Activated CD8-positive, alpha-beta memory T cell treated with anti-CD3 and anti-CD28 coated beads, Interleukin-2, amount 50 U/mL, for 4 hours (primary cell): ENCODE data around the gene TICAM2.

ENCODE experiments used
- DNase-seq: peaks from one replicate; pipeline ENCODE4 v3.0.0-alpha.2; 2020

The TICAM2 gene

DNA sequence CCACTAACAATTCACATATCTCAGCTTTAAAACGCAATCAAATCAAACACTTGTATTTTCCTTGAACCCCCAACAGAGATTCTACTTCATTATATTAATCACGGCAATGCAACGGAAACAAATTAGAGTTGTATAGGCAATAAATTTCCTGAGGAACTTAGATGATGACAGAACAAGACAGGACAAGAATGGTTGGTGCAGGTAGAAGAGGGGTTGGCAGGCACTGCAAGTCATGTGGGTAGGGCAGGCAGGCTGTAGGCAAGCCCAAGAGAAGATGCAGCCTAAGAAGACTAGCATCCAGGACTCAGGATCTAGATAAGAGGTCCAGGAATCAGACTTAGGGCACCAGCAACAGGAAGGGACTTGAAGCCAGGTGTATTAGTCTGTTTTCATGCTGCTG lies 41.1 kb downstream of the TICAM2 start:
- DNase-seq = no peak

DNA sequence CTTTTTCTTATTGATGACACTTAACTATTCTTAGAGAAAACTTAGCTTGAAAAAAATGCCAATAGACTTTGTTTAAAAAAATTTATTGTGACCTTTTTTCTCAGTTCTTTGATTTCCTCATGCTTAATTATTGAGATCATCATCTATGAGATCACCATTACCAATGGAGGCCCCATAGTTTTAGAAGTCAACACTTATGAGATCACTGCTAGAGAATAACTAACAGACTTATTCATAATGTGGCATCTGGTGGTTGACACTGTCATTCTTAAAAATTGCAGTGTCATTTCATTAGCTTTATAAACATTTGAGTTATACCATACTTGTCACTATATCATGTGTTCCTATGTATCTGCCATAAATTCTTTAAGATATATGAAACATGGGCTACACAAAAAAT lies 42.8 kb downstream of the TICAM2 start:
- DNase-seq = no peak

DNA sequence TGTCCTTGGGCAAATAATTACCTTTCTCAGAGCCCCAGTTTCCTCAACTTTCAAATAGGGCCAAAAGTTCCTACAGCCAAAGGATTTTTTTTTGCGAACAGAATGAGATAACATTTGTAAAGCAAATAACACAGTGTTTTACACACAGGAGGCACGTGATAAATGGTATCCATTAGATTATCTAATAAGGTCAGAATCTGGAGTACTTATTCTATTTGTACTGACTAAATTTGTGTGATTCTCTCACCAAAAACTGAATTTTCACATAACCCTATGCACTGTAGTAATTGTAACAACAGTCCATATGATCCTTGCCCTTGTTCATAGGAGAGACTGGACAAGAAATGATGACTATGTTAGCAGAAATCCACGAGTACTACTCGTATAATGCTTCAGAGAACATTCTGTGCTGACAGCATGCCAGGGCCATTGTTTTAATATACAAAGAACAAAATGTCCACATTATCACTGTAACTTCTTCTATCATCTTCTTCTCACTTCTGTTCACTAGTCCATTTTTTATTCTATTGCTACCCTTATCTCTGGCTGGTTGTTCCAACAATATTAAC lies 43.8 kb downstream of the TICAM2 start:
- no peak for DNase-seq

DNA sequence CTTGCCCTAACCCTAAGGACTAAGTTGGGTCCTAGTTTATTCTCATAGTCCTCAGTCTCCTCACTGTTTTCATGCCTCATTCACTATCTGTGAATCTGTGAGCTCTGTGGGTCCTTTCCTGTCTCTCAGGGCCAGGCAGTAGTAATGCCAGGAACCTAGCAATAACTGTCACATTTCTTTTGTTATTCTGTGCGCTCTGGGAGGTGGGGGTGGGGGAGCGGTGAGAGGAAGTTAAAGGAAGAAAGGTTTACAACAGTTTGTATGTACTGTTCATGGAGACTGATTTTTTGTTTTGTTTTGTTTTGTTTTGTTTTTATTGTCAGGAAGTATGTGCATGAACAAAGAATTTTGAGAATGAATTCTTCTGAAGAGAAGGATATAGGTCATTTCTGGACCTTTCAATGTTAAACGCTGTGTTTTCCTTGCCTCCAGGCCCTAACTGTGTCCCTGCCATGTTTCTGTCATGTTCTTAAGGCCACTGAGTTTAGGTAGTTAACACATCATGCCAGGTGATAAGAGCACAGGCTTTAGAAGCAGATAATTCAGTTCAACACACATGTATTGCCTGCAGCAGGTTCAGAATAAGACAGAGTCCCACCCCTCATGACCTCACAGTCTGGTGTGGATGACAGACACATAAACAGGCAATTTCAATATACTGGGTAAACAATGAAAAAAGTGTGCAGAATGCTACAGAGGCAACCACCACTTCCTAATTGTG lies 44.5 kb downstream of the TICAM2 start:
- DNase-seq = no peak

DNA sequence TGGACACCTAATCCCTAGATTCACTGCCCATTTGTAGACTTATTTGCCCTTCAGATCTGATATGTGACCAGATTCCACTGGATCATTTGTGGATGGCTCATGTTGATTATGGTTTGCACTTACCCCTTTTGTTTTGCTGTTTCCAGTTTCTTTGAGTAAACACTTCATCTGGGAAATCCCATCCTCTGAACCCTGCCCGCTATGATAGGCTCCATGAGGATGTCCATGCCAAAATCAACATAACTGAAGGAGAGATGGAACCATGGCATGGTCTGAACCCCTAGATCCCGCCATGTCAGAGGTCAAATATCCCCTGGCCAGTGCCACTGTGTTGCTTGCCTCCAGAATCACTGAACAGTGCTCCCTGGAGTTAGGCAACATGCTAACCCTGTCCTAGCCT lies 46.0 kb downstream of the TICAM2 start:
- DNase-seq = no peak

DNA sequence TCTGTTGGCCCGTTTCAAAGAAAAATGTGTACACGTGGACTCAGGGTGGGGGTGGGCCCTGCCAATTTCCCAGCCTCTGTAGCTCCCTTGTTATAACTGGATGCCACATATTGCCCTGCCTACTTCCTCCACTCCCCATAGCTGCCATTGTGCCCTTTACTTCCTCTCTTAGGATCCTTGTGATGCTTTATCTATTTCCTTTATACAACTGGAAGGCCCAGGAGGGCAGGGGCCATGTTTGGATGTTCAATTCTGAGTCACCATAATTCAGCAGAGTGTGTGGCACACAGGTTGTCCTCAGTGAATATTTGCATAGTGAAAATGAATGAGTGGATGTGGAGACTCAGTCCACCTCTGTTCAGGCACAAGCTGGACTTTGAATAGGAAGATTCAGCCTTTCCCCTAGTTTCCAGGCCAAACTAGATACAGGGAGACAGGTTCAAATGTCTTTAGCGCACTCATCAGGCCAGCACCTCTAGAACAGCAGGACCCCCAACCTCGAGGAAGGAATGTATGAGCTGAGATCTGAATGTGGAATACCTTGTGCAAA lies 47.1 kb downstream of the TICAM2 start:
- DNase-seq = no peak

DNA sequence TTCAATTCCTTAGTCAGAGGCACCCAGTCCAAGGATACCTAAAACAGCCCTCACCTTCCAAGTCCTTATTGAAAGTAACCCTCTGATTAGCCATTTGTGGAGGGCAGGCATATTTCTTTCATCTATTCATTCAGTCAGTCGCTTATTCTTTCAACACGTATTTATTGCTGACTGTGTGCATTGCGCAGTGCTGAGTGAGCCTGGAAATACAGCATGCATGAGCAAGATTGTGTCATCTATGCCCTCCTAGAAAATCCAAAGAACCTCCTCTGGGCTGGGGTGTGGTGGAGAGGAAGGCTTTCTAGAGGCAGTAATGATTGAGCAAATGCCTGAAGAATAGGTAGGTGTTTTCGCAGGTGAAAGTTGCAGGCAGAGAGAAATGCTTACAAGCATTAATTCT lies 49.2 kb downstream of the TICAM2 start:
- no peak for DNase-seq

DNA sequence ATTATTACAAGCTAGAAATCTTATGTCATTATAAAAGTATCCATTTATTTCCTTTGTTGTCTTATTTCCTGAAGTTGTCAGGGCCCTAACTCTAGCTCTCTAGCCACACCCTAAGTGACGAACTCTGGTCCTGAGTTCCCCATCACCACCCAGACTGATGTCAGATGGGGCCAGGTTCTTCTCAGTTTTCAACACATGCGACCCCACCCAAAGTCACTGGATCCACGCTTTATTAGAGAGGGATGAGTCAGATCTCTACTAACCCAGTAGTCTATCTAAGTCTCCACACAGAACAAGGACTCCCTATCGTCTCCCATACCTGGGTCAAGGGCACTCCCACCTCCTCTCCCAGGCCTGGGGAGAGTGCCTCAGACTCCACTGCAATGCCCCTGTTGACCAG lies 50.9 kb downstream of the TICAM2 start:
- no peak for DNase-seq

DNA sequence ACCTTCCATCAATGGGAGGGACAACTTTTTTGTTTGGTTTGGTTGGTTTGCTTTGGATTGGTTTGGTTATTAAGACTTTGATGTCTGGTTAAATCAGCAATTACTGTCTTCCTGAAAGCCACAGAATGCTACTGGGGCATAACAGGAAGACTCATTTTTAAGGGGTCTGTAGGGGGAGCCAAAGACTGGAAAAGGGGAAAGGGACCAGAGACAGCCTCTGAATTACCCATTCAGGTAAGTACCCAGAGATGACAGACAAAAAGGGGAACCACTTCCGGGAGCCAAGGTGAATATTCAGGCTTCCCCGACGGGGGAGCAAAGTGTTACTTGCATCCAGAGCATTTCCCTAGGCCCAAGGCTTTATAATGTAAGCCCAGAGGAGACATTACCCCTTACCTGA lies 53.1 kb downstream of the TICAM2 start:
- DNase-seq = no peak

DNA sequence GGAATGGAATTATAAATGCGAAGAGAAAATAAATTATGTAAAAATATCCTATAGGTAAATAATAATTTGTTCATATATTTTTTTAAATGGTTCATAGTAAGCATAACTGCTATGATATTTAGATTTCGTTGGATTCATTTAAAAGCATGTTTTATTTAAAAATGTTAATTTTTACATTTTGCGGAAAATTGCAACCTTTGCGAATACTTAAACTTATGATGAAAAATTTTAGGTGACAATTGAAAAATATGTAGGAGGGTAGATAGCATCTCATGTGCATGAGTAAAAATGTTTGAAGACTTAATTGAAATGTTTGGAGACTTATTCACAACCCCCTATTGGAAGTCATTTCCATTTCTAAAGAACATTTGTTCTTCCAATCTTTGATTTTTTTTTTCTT lies 53.6 kb downstream of the TICAM2 start:
- no peak for DNase-seq

DNA sequence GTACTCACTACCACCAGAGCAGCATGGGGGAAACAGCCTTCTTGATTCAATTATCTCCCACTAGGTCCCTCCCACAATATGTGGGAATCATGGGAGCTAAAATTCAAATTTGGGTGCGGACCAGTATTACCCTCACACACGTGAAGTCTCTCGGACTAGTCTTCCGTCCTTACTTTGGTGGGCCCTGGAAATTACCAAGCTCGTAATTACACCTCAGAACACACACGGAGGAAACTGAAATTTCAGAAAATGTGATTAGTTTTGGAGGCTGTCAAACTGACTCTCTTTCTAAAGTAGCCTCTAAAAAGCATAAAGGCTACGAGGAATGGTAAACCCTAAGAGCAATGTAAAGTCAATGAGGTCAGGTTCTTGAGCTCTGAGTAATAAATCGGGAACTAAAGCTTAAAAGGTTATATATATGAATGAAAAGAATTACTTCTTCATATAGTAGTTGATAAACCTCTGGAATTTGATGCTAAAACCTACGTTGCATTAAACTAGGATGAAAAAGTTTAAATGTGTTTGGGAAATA lies 56.9 kb downstream of the TICAM2 start:
- no peak for DNase-seq

DNA sequence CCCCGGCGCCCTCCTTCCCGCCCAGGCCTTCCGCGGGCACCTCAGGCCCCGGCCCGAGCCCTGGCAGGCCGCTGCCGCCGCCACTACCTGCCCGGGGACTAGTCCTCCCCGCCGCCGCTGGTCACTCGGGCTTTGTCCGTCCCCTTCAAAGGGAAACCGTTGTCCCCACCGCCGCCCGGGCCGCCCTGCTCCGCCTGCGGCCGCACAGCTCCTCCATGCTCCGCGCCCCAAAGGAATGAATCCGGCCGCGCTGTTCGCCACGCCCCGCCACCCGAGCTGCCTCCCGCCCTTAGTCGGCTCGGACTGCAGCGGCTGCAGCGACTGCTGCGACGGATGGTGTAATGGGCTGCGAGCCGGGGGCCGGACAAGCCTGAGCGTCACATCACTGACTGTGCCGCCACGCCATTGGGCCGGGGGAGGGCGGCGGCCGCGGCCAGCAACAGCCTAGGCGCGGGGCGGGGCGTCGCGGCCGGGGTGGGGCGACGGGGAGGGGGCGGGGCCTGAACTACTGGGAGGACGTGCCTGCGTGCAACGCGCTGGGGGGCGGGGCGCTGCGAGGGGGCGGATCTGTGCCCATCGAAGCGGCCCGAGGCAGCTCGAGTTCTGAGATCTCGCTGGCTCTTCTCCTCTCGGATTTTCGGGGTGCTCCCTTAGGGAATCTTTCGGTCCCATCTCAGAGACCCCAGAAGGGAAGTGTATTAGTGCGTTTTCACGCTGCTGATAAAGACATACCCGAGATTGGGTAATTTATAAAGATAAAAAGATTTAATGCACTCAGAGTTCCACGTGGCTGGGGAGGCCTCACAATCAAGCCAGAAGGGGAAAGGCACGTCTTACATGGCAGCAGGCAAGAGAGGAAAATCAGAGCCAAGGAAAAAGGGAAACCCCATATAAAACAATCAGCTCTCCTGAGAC lies 57.6 kb downstream of the TICAM2 start, which contains the start of gene FEM1C:
TSS of gene FEM1C (minus strand) at position 340 of the 915 bp plus-strand sequence. CDS start 1,282 bp downstream, outside the sequence.
- peak; percentile 99 for DNase-seq

DNA sequence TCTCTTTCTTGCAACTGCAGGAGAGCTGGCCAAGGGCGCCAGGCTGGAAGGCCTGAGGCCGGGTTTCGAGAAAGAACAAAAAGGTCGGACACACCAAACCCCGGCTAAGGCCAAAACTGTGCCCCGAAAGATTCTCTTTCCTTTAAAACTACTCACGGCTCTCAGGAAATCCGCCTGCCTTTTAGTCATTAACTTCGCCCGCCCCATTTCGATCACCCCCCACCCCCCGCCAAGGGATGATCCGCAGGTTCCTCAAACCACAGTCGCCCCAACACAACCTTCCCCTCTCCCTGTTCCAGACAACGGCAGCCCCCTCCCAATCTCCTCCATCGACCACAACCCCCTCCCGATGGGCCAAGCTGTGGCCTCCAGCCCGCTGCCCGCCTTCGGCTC lies 58.2 kb downstream of the TICAM2 start:
- DNase-seq = peak; percentile 49

DNA sequence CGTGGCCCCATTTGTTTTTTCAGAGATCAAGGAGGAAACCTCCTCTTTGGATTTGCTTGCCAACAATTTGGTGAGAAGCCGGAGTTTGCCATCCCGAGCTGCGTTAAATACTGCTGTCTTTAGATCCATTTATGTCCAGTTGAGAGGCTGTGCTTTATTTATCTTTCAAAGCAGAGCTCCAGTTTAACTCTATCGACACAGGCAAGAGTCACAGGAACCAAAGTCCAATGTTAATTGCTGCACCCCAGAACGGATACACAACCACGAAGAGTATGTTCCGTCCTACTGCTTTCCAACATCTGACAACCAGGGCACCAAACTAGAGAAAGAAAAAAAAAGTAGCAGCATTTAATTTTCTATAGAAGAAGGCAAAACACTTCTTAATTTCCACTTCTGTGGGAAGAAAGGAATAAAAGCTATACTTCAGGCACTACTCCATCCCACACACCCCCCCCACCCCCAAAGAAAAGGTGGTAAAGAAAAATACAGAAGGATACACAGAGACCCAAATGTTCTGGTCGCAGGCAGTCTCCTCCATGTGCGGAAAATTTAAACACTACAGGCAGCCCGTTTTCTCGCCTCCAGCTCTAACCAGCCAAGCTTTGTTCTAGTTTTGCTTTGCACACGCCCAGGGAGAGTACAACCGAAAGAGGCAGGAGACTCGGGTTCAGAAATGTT lies 58.8 kb downstream of the TICAM2 start:
- DNase-seq = no peak

DNA sequence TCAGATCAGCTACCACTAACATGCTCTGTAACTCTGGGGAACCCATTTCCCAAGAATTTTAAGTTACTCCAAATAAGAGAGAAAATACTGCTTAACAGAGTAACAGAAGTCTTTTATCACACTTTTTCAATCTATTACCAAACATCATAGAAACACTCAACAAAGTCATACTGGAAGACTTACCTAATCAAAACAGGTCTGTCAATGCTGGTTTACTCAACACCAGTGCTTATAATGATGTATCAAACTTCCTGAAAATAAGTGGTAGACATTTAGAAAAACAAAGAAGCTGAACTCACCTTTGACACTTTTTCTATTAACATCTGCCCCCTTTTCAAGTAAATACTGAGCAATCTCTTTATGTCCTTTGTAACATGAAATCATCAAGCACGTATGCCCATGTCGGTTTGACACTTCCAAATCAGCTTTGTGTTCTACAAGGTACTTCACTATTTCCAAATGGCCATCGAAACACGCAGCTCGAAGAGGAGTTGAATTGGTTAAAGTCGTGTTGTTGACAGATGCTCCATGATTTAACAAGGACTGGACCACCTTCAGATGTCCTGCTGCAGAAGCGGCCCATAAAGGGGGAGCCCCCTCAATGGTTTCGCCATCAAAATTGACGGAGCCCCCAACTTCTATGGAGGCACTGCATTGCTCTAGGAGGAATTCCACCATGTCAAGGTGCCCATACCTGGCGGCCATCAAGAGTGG lies 59.5 kb downstream of the TICAM2 start:
- DNase-seq = no peak

DNA sequence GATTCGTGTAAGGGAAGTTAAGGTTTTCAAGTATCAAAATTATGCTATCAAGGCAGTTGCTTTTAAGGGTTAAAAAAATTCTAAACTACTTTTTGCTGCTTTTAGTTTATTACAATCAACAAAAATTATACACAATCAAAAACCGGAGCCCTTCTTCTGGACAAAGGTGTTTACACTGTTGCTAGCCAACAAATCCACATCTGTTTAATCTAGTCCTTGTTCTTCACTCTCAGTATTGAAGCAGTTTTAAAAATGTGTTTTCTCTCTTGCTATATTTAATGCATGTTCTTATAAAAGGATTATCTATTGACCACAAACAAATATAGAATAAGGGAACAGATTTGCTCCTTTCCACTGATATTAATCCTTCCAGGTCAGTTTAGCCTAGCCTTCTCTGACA lies 60.2 kb downstream of the TICAM2 start:
- no peak for DNase-seq

DNA sequence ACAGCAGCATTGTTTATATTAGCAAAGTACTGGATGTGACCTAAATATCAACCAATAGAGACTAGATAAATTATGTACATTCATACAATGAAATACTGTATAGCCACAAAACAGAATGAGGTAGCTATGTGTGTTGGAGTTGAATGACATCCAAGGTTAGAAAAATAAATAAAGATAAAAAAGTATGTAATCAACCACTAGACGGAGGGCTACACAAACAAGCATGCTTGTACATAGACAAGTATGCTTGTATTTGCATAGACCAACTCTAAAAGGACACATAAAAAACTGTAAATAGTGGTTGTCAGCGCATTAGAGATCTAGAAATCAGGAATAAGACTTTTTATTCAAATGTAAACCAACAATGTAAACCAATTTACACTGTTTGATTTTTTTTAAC lies 60.7 kb downstream of the TICAM2 start:
- no peak for DNase-seq

DNA sequence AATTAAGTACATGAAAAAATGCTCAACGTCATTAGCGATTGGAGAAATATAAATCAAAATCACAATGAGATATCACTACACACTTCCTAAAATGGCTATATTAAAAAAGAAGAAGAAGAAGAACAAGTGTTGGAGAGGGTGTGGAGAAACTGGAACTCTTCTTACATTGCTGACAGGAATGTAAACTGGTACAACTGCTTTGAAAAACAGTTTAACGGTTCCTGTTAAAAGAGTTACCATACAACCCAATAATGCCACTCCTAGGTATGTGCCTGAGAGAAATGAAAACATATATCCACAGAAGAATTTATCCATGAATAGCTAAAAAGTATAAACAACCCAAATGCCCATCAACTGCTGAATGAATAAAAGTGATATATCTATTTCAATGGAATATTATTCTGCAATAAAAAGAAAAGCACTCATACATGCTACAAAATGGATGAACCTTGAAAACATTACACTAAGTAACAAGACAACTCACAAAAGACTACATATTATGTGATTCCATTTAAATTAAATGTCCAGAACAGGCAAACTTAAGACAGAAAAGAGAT lies 66.7 kb downstream of the TICAM2 start:
- DNase-seq = no peak

DNA sequence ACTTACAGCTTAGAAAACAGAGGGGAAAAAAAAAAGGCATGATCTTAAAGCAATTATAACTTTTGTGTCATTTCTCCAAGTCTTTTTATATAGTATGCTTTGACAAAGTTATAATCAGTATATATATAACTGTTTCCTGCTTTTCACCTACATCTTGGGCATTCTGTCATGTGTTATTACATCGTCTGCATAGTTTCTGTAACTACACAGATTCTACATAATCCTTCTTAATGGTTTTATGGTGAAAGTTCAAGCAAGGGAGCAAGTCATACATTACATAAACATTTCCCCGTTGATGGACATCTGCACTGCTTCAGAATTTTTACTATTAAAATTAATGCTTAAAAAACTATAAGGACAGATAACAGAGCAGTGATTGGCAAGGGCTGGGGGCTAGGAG lies 69.8 kb downstream of the TICAM2 start:
- DNase-seq = no peak

DNA sequence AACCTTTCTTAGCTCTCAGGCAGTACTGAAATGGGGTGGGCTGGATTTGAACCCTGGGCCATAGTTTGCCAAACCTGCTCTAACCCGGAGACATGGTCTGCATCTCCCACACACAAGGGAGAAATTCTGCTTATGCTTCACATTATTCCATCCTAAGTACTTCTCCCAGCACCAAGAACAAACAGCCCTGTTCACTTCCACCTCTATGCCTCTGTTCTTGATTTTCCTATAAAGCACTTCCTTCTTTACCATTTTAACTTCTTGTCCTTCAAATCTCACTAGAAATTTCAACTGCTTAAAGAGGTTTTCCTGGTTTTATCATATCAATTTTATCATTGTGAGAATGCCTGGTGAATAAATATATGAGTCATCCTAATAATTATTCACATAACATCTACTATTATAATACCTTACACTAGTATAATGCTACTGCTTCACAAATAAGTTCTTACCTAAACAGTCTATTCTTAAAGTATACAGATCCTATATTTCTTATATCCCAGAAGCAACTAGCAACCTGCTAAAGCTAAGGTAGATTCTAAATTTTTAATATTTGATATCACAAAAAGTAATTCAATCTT lies 70.4 kb downstream of the TICAM2 start:
- no peak for DNase-seq

DNA sequence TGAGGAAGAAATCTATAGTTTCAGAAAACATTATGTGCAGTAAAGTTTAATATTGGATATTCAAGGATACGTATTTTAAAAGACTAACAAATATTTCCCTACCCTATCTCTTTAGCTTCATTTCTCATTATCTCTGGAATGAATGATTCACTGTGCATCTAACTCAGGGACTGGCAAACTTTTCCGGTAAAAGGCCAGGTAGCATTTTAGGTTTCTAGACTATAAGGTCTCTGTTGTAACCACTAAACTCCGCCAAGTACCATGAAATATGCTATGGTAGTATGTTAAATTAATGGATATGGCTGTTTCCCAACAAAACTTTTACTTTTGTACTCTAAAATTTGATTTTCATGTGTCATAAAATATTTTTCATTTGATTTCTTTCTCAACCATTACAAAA lies 70.9 kb downstream of the TICAM2 start:
- DNase-seq = no peak
